ENCODE data around the gene DOCK6.

GRCh38 chr19:11182994-11183393 is 79.3 kb downstream of the DOCK6 start:
- no peak for TF ChIP-seq CTCF (IDR thresholded peaks at IDR 0.05)
- TF ChIP-seq ZFX (IDR thresholded peaks at IDR 0.05; ENCODE audit: borderline replicate concordance): no peak

Measured in 22Rv1 (cell line).